GM18502 (cell line): ENCODE data around the gene TM4SF1.
"Not testable (repeated sequence)": the region's sequence is repeated elsewhere in the genome, so short reads cannot be mapped to it uniquely, and the experiment has no call there.

Experiments
- ATAC-seq: cut with Tn5 transposase; IDR thresholded peaks from one replicate; pipeline ENCODE4 v1.9.1; 2021; ENCODE audit warnings: mild to moderate bottlenecking; ENCODE audit not compliant: unreplicated experiment, poor library complexity

TM4SF1 gene

GRCh38 chr3:149395107-149396089 is 17.9 kb upstream of the TM4SF1 start:
- ATAC-seq, result no peak

GRCh38 chr3:149393345-149394160 is 16.1 kb upstream of the TM4SF1 start:
- ATAC-seq, result peak; percentile 86

GRCh38 chr3:149391960-149392359 is 14.5 kb upstream of the TM4SF1 start:
- ATAC-seq, result no peak

- no peak for ATAC-seq
Measured at GRCh38 chr3:149390772-149391212, 13.3 kb upstream of the TM4SF1 start.

- ATAC-seq, result no peak
Measured at GRCh38 chr3:149390294-149390693, 12.8 kb upstream of the TM4SF1 start.

GRCh38 chr3:149388531-149389417 is 11.3 kb upstream of the TM4SF1 start:
- no peak for ATAC-seq

GRCh38 chr3:149388001-149388440 is 10.6 kb upstream of the TM4SF1 start:
- ATAC-seq, result no peak

- no peak for ATAC-seq
Measured at GRCh38 chr3:149386299-149386606, 8.8 kb upstream of the TM4SF1 start.

GRCh38 chr3:149385617-149386298 is 8.3 kb upstream of the TM4SF1 start:
- no peak for ATAC-seq

GRCh38 chr3:149384911-149385321 is 7.5 kb upstream of the TM4SF1 start:
- no peak for ATAC-seq

GRCh38 chr3:149384167-149384566 is 6.7 kb upstream of the TM4SF1 start:
- no peak for ATAC-seq

GRCh38 chr3:149383703-149384102 is 6.3 kb upstream of the TM4SF1 start:
- no peak for ATAC-seq

GRCh38 chr3:149382518-149382917 is 5.1 kb upstream of the TM4SF1 start:
- ATAC-seq, result no peak

GRCh38 chr3:149382101-149382467 is 4.6 kb upstream of the TM4SF1 start:
- ATAC-seq, result peak; percentile 62

GRCh38 chr3:149381173-149382100 is 4.0 kb upstream of the TM4SF1 start:
- no peak for ATAC-seq

- ATAC-seq, result not testable (repeated sequence)
Measured at GRCh38 chr3:149380220-149380619, 2.8 kb upstream of the TM4SF1 start.

GRCh38 chr3:149378478-149379309 is 1.2 kb upstream of the TM4SF1 start:
- no peak for ATAC-seq
